M059J (cell line): Measurements from ENCODE around the gene NPIPB8. TPM values are rescaled to one million over a fixed set of nuclear protein-coding genes. Genes with fewer than 3 reads are reported as not detected.
"Not testable (repeated sequence)": the region's sequence is repeated elsewhere in the genome, so short reads cannot be mapped to it uniquely, and the experiment has no call there.

Experiments
- DNase-seq: peaks from one replicate; pipeline ENCODE4 v3.0.0-alpha.2; 2012; ENCODE audit warnings: low read depth
- total RNA-seq: library from RNA; depleted of rRNA; stranded (reverse); fragments of >200 nt; shearing (Covaris generic); gene quantifications from 2 replicates; pipeline ENCODE4 v1.2.3, GENCODE V29; 2014

The NPIPB8 gene
- total RNA-seq, 1 experiment from 2014 or later: not detected

GRCh38 chr16:28606291-28607115 lies 31.4 kb upstream of the NPIPB8 start:
- DNase-seq: no peak

GRCh38 chr16:28607116-28607623 lies 30.7 kb upstream of the NPIPB8 start:
- no peak for DNase-seq

- DNase-seq: not testable (repeated sequence)
These were observed 30.0 kb upstream of the NPIPB8 start for GRCh38 chr16:28607681-28608495.

- DNase-seq: not testable (repeated sequence)
These were observed 29.4 kb upstream of the NPIPB8 start for GRCh38 chr16:28608496-28608808.

GRCh38 chr16:28608867-28609596 lies 28.8 kb upstream of the NPIPB8 start:
- not testable (repeated sequence) for DNase-seq

- no peak for DNase-seq
These were observed 28.0 kb upstream of the NPIPB8 start, which contains the start of gene SULT1A1 for GRCh38 chr16:28609631-28610594. TSS of gene SULT1A1 (minus strand) at chr16:28610044. CDS start at chr16:28608855, 1,189 bp downstream.

GRCh38 chr16:28610595-28611191 lies 27.2 kb upstream of the NPIPB8 start:
- DNase-seq: no peak

GRCh38 chr16:28612359-28613280 lies 25.2 kb upstream of the NPIPB8 start:
- not testable (repeated sequence) for DNase-seq

- DNase-seq: not testable (repeated sequence)
These were observed 24.0 kb upstream of the NPIPB8 start for GRCh38 chr16:28613912-28614311.

- not testable (repeated sequence) for DNase-seq
These were observed 23.3 kb upstream of the NPIPB8 start for GRCh38 chr16:28614561-28614960.

- peak; percentile 46 for DNase-seq
These were observed 22.2 kb upstream of the NPIPB8 start for GRCh38 chr16:28615486-28616223.

- not testable (repeated sequence) for DNase-seq
These were observed 21.7 kb upstream of the NPIPB8 start for GRCh38 chr16:28616224-28616577.

GRCh38 chr16:28616636-28617035 lies 21.2 kb upstream of the NPIPB8 start:
- peak; percentile 29 for DNase-seq

GRCh38 chr16:28617874-28618273 lies 20.0 kb upstream of the NPIPB8 start:
- peak; percentile 76 for DNase-seq

- not testable (repeated sequence) for DNase-seq
These were observed 17.5 kb upstream of the NPIPB8 start for GRCh38 chr16:28620316-28620715.

- DNase-seq: no peak
These were observed 16.2 kb upstream of the NPIPB8 start for GRCh38 chr16:28621481-28622155.

- not testable (repeated sequence) for DNase-seq
These were observed 15.2 kb upstream of the NPIPB8 start for GRCh38 chr16:28622532-28623171.
